H1 (cell line): ENCODE data around the gene DHX32. TPM values are rescaled to one million over a fixed set of nuclear protein-coding genes. Genes with fewer than 3 reads are reported as not detected.

ENCODE experiments used
- CTCF ChIA-PET: fragments of 300-600 bp; sonication (Branson Sonifier 250); formaldehyde crosslinking; loops from one replicate; lab custom pipeline; 2021; ENCODE audit not compliant: partially characterized antibody; lab: Charles Lee
- POLR2A ChIA-PET: fragments of 300-600 bp; sonication (Branson Sonifier 250); formaldehyde crosslinking; loops from one replicate; lab custom pipeline; 2021; ENCODE audit warnings: inconsistent platforms; ENCODE audit not compliant: partially characterized antibody; lab: Charles Lee
- DNase-seq, 2 experiments: peaks; one replicate each; pipeline versions ENCODE4 v3.0.0 to v3.0.0-alpha.2; 2010 to 2022; ENCODE audit warnings: low spot score in 2 of 2, low read depth in 1 of 2, mixed read lengths in 1 of 2
- FAIRE-seq: peaks from 2 replicates; lab custom pipeline; 2011; peaks lifted over from hg19 to GRCh38; lab: Jason Lieb, UNC
- H2AFZ ChIP-seq: 2 replicates; pipeline ENCODE4 v1.8.1; 2012; ENCODE audit warnings: low read length, inconsistent platforms
- H2AK5ac ChIP-seq: 2 replicates; pipeline ENCODE4 v1.6.1; 2013; ENCODE audit warnings: low read depth, low read length
- H2BK120ac ChIP-seq: replicated peaks from 2 replicates; pipeline ENCODE3; 2013; ENCODE audit warnings: low read depth, low read length, inconsistent platforms
- H2BK12ac ChIP-seq: 2 replicates; pipeline ENCODE4 v1.6.1; 2013; ENCODE audit warnings: low read depth, low read length
- H2BK15ac ChIP-seq: 2 replicates; pipeline ENCODE4 v1.6.1; 2013; ENCODE audit warnings: low read length
- H2BK20ac ChIP-seq: 2 replicates; pipeline ENCODE4 v1.6.1; 2013; ENCODE audit warnings: low read length
- H2BK5ac ChIP-seq: 2 replicates; pipeline ENCODE4 v1.6.1; 2013; ENCODE audit warnings: low read depth, low read length
- H3K14ac ChIP-seq: 2 replicates; pipeline ENCODE4 v1.6.1; 2013; ENCODE audit warnings: inconsistent platforms; ENCODE audit not compliant: insufficient read length
- H3K18ac ChIP-seq: 2 replicates; pipeline ENCODE4 v1.6.1; 2013; ENCODE audit warnings: low read length; ENCODE audit errors: extremely low read depth
- H3K23ac ChIP-seq: 2 replicates; pipeline ENCODE4 v1.6.1; 2013; ENCODE audit warnings: inconsistent platforms; ENCODE audit not compliant: insufficient read length
- H3K23me2 ChIP-seq: 2 replicates; pipeline ENCODE4 v1.6.1; 2013; ENCODE audit warnings: low read depth, low read length
- H3K27ac ChIP-seq: 2 replicates; pipeline ENCODE4 v1.6.1; 2011; ENCODE audit warnings: low read depth, low read length, inconsistent platforms
- H3K27me3 ChIP-seq, 4 experiments: replicated peaks in 1 of 4; 1 replicate in 1 of 4; 2 replicates in 3 of 4; pipeline versions ENCODE4 v1.6.1 to v1.8.1; 2011 to 2013; ENCODE audit warnings: low read length in 3 of 4, mild to moderate bottlenecking in 3 of 4, inconsistent platforms in 2 of 4, mixed read lengths in 2 of 4, moderate library complexity in 1 of 4; ENCODE audit not compliant: control insufficient read depth in 3 of 4, insufficient read depth in 3 of 4; ENCODE audit errors: extremely low read depth in 1 of 4
- H3K36me3 ChIP-seq, 4 experiments: 2 replicates each; pipeline versions ENCODE4 v1.6.1 to v1.8.1; 2011 to 2013; ENCODE audit warnings: mild to moderate bottlenecking in 4 of 4, low read length in 3 of 4, moderate library complexity in 2 of 4, control low read depth in 1 of 4, inconsistent platforms in 1 of 4; ENCODE audit not compliant: insufficient read depth in 4 of 4, control insufficient read depth in 2 of 4
- H3K4ac ChIP-seq: replicated peaks from 2 replicates; pipeline ENCODE3; 2013; ENCODE audit warnings: low read length, low read depth, mixed read lengths, inconsistent platforms; ENCODE audit not compliant: insufficient read length
- H3K4me1 ChIP-seq, 4 experiments: replicated peaks in 1 of 4; 1 replicate in 1 of 4; 2 replicates in 3 of 4; pipeline versions ENCODE4 v1.6.1 to v1.8.1; 2011 to 2013; ENCODE audit warnings: low read length in 3 of 4, inconsistent platforms in 2 of 4, mixed read lengths in 1 of 4; ENCODE audit not compliant: insufficient read depth in 4 of 4, control insufficient read depth in 3 of 4
- H3K4me2 ChIP-seq, 2 experiments: 2 replicates each; pipeline versions ENCODE4 v1.6.1 to v1.8.1; 2011 to 2013; ENCODE audit warnings: low read depth in 2 of 2, low read length in 2 of 2, control low read depth in 1 of 2, inconsistent platforms in 1 of 2, mild to moderate bottlenecking in 1 of 2; ENCODE audit not compliant: insufficient read depth in 1 of 2
- H3K4me3 ChIP-seq, 4 experiments: fragments of 200-600, 300-600 bp in 1 of 4; sonication (generic), shearing (Covaris generic), sonication (Bioruptor Twin) in 1 of 4; 2 replicates each; pipeline versions ENCODE4 v1.5.1 to v1.8.1; 2011 to 2016; ENCODE audit warnings: low read length in 4 of 4, low read depth in 3 of 4, control low read depth in 2 of 4, inconsistent platforms in 2 of 4, mild to moderate bottlenecking in 2 of 4, mixed read lengths in 1 of 4, moderate library complexity in 1 of 4; ENCODE audit not compliant: insufficient read depth in 2 of 4; ENCODE audit errors: extremely low read depth in 1 of 4
- H3K56ac ChIP-seq: replicated peaks from 2 replicates; pipeline ENCODE3; 2013; ENCODE audit warnings: low read depth, mild to moderate bottlenecking, mixed read lengths, low read length, inconsistent platforms; ENCODE audit not compliant: insufficient read length
- H3K79me1 ChIP-seq: 2 replicates; pipeline ENCODE4 v1.6.1; 2013; ENCODE audit warnings: low read depth, low read length, control low read depth
- H3K79me2 ChIP-seq, 2 experiments: 2 replicates each; pipeline versions ENCODE4 v1.6.1 to v1.8.1; 2012 to 2013; ENCODE audit warnings: low read length in 2 of 2, mild to moderate bottlenecking in 2 of 2, inconsistent platforms in 1 of 2; ENCODE audit not compliant: insufficient read depth in 2 of 2, control insufficient read depth in 1 of 2
- H3K9ac ChIP-seq, 4 experiments: replicated peaks in 1 of 4; 1 replicate in 1 of 4; 2 replicates in 3 of 4; pipeline versions ENCODE4 v1.6.1 to v1.8.1; 2011 to 2013; ENCODE audit warnings: low read depth in 3 of 4, low read length in 3 of 4, control low read depth in 2 of 4, mild to moderate bottlenecking in 2 of 4, moderate library complexity in 2 of 4, inconsistent platforms in 1 of 4; ENCODE audit errors: extremely low read depth in 1 of 4
- H3K9me3 ChIP-seq, 2 experiments: 2 replicates each; pipeline versions ENCODE4 v1.6.1 to v1.8.1; 2012 to 2013; ENCODE audit warnings: mild to moderate bottlenecking in 2 of 2, moderate library complexity in 2 of 2, control low read depth in 1 of 2, inconsistent platforms in 1 of 2, low read depth in 1 of 2, low read length in 1 of 2, mixed read lengths in 1 of 2; ENCODE audit not compliant: insufficient read depth in 2 of 2
- H4K20me1 ChIP-seq, 2 experiments: replicated peaks in 1 of 2; 2 replicates each; pipeline versions ENCODE3 to v1.8.1; 2011 to 2013; ENCODE audit warnings: inconsistent platforms in 2 of 2, low read length in 2 of 2, mild to moderate bottlenecking in 1 of 2; ENCODE audit not compliant: insufficient read depth in 2 of 2, control insufficient read depth in 1 of 2
- H4K5ac ChIP-seq: 2 replicates; pipeline ENCODE4 v1.6.1; 2013; ENCODE audit warnings: low read length, low read depth, mixed read lengths, inconsistent platforms; ENCODE audit not compliant: insufficient read length
- H4K8ac ChIP-seq: 2 replicates; pipeline ENCODE4 v1.8.0; 2013; ENCODE audit warnings: mild to moderate bottlenecking, moderate library complexity, low read length, inconsistent platforms; ENCODE audit not compliant: insufficient read depth; ENCODE audit errors: extremely low read depth
- H4K91ac ChIP-seq: replicated peaks from 2 replicates; pipeline ENCODE3; 2013; ENCODE audit warnings: low read length, mixed read lengths, inconsistent platforms; ENCODE audit not compliant: insufficient read length
- KDM4A ChIP-seq: IDR thresholded peaks from one replicate; pipeline ENCODE4 v1.7.1; 2012; ENCODE audit warnings: low read depth, mild to moderate bottlenecking, moderate library complexity, low read length, inconsistent platforms; ENCODE audit not compliant: severe bottlenecking
- WGBS, 2 experiments: shearing (Covaris generic) in 1 of 2; methylation state at CpG; one replicate each; pipeline versions ENCODE4 v1.1.6 to v1.1.7; 2013 to 2015; ENCODE audit warnings: low lambda C conversion rate in 2 of 2, mixed read lengths in 2 of 2, inconsistent platforms in 1 of 2, low coverage in 1 of 2, missing lambda C conversion rate in 1 of 2; ENCODE audit not compliant: insufficient replicate concordance in 2 of 2, insufficient coverage in 1 of 2, insufficient read length in 1 of 2; ENCODE audit errors: extremely low coverage in 1 of 2, missing lambda C conversion rate in 1 of 2; 5-methylcytosine and 5-hydroxymethylcytosine counted together
- polyA plus RNA-seq, 7 experiments: library from polyadenylated mRNA; depleted of rRNA in 3 of 7; stranded (reverse) in 5 of 7; unstranded in 2 of 7; fragments of >200 nt in 5 of 7; fragments of 200-250 nt in 2 of 7; gene quantifications; 1 replicate in 5 of 7; 2 replicates in 1 of 7; 4 replicates in 1 of 7; pipeline versions ENCODE4 v1.2.1 to v1.2.3, GENCODE V29; 2011 to 2013; ENCODE audit warnings: missing spikeins in 2 of 7, mixed read lengths in 2 of 7
- total RNA-seq: library from RNA; stranded (reverse); fragmentation: NEBNext Ultra II Directional; extraction: Animal tissue kit (Norgen Biotek cat#: 25700); gene quantifications from 2 replicates; pipeline ENCODE4 v1.2.1, GENCODE V29; 2021

Gene DHX32
- total and polyA plus RNA-seq, 2 of the 8 experiments (the other 6 are each of a cell fraction or from before 2014, with no cell fraction given), result 12.4 to 15.8 TPM

DNA sequence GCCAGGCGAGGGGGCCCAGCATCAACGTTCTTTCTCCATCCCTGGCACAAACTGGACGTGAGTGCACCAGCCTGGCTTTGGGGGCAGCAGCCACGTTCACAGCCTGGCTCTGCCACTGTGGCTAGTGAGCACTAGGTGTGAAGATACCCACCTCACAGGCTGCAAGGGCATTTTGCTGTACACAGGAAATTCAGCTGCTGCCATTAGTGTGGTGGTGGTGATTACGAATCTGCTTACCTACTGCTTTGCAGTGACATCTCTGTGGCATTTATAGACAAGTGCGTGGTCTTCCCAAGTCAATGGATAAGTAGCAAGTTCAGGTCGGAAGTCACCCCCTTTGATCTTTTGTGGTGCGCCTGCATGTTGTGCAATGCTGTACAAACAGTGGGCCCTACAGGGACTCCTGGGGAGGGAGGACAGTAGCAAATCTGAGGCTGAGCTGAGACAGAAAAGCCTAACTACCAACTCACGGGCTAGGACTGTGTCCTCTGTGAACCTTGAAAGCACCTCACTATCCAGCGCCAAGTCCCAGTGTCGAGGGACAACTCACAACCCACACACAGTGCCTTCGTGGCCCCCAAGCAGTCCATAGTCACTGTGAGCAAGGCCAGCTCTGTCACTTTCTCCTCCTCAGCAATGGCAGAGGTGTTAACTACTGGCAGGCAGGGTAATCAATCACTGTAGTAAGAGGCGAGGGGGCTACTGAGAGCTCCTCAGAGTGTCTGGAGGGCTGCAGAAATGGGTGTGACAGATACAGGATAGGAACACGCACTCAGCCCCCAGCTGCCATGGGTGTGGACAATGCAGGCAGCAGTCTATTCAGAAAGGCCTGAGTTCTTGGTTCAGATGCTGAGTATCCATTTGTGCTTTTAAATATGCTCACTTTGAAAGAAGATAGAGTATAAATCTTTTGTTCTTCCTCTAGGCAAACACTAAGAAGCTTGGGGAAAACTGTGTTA lies 88.5 kb downstream of the DHX32 start:
- no peak overlapping the region for H3K4ac ChIP-seq
- H3K4me1 ChIP-seq, result no peaks in the 10 kb centered on the region; a peak in 1 of 7 replicates
- H3K36me3 ChIP-seq, result peaks cover 2 to 24% (median 9%) of the 10 kb centered on the region in 4 experiments; a peak in 7 of 8 replicates
- no peaks in the 10 kb centered on the region for H3K27me3 ChIP-seq
- WGBS, 2 experiments, result 89% methylated on average over 14 of the region's 14 CpGs; no CpG with 5 or more reads in 1 of the 2 experiments
- no peaks in the 10 kb centered on the region for H3K79me1 ChIP-seq
- FAIRE-seq, result no peak
- no peak overlapping the region for H2BK12ac ChIP-seq
- POLR2A ChIA-PET, result interaction anchor here (0.6 to 1.8 kb wide), 3 partner anchors 9 to 149 kb away, joined by 3 to 4 read pairs (median 4); no protein-coding TSS in a partner anchor
- H4K8ac ChIP-seq, result no peak overlapping the region
- H3K79me2 ChIP-seq, result no peaks in the 10 kb centered on the region
- H2BK5ac ChIP-seq, result no peak overlapping the region
- H3K18ac ChIP-seq, result no peak overlapping the region
- no peak overlapping the region for H3K9ac ChIP-seq
- no peaks in the 10 kb centered on the region for H3K9me3 ChIP-seq
- CTCF ChIA-PET, result interaction anchor here (2.1 kb wide), 1 partner anchor 14 kb away, joined by 5 read pairs; no protein-coding TSS in a partner anchor
- no peak overlapping the region for H3K4me3 ChIP-seq
- no peak overlapping the region for H2BK15ac ChIP-seq
- H3K14ac ChIP-seq, result no peak overlapping the region
- H2AFZ ChIP-seq, result no peak overlapping the region
- H4K20me1 ChIP-seq, result peaks cover under 1 to 4% of the 10 kb centered on the region in 2 experiments
- no peak overlapping the region for H3K23ac ChIP-seq
- DNase-seq, result no peak
- H3K27ac ChIP-seq, result no peak overlapping the region
- H4K5ac ChIP-seq, result no peak overlapping the region
- no peak overlapping the region for H3K56ac ChIP-seq
- H3K23me2 ChIP-seq, result no peaks in the 10 kb centered on the region
- H2BK120ac ChIP-seq, result no peak overlapping the region
- no peak overlapping the region for H3K4me2 ChIP-seq
- no peak overlapping the region for H2AK5ac ChIP-seq
- H2BK20ac ChIP-seq, result no peak overlapping the region
- H4K91ac ChIP-seq, result no peak overlapping the region
- no peak for TF ChIP-seq KDM4A
